CD4-positive, alpha-beta T cell (primary cell): ENCODE data around the gene SPG11. TPM values are rescaled to one million over a fixed set of nuclear protein-coding genes. Genes with fewer than 3 reads are reported as not detected.

ENCODE experiments used
- ATAC-seq: fragments of 200-7000 bp; cut with Tn5 transposase; one replicate; pipeline ENCODE4 v1.10.0; 2022; ENCODE audit warnings: mild to moderate bottlenecking; ENCODE audit not compliant: poor library complexity
- CTCF ChIA-PET: fragments of 350-600 bp; sonication (Branson Sonifier 250); formaldehyde crosslinking; loops from one replicate; lab custom pipeline; 2021; ENCODE audit warnings: antibody characterized with exemption, inconsistent platforms; lab: Charles Lee
- POLR2A ChIA-PET: fragments of 350-600 bp; sonication (Branson Sonifier 250); formaldehyde crosslinking; loops from one replicate; lab custom pipeline; 2021; ENCODE audit warnings: antibody characterized with exemption, inconsistent platforms; lab: Charles Lee
- DNase-seq, 14 experiments: peaks; one replicate each; pipeline ENCODE4 v3.0.0-alpha.2; 2013 to 2020; ENCODE audit warnings: mixed read lengths in 2 of 14
- H3K27ac ChIP-seq, 2 donors: one replicate each; pipeline versions ENCODE4 v1.5.1 to v1.7.0; 2013; ENCODE audit warnings: low read length in 2 of 2, low read depth in 1 of 2, mild to moderate bottlenecking in 1 of 2
- H3K27me3 ChIP-seq, 2 experiments: 1 replicate in 1 of 2; 2 replicates in 1 of 2; pipeline versions ENCODE4 v1.6.1 to v1.7.0; 2013; ENCODE audit warnings: low read length in 2 of 2, control low read depth in 1 of 2, mild to moderate bottlenecking in 1 of 2, moderate library complexity in 1 of 2; ENCODE audit not compliant: insufficient read depth in 2 of 2, control insufficient read depth in 1 of 2
- H3K36me3 ChIP-seq: one replicate; pipeline ENCODE4 v1.6.1; 2013; ENCODE audit warnings: low read length, control low read depth; ENCODE audit not compliant: insufficient read depth
- H3K4me1 ChIP-seq: one replicate; pipeline ENCODE4 v1.6.1; 2013; ENCODE audit warnings: low read length, control low read depth; ENCODE audit not compliant: insufficient read depth
- H3K4me3 ChIP-seq: one replicate; pipeline ENCODE4 v1.5.1; 2013; ENCODE audit warnings: mild to moderate bottlenecking, low read length, moderate library complexity
- H3K9me3 ChIP-seq, 2 experiments: 1 replicate in 1 of 2; 2 replicates in 1 of 2; pipeline versions ENCODE4 v1.6.1 to v1.7.0; 2013; ENCODE audit warnings: low read length in 2 of 2, mild to moderate bottlenecking in 2 of 2, control low read depth in 1 of 2, moderate library complexity in 1 of 2; ENCODE audit not compliant: control insufficient read depth in 1 of 2, insufficient read depth in 1 of 2
- H3K27ac Mint-ChIP-seq: one replicate; pipeline ENCODE4 v1.8.0; 2020; ENCODE audit warnings: mixed read lengths
- H3K27me3 Mint-ChIP-seq: one replicate; pipeline ENCODE4 v1.8.0; 2021; ENCODE audit warnings: mixed read lengths
- H3K36me3 Mint-ChIP-seq: one replicate; pipeline ENCODE4 v1.8.0; 2021; ENCODE audit warnings: low read depth, mixed read lengths
- H3K4me1 Mint-ChIP-seq: one replicate; pipeline ENCODE4 v1.8.0; 2021; ENCODE audit warnings: low read depth, mixed read lengths
- H3K4me3 Mint-ChIP-seq: one replicate; pipeline ENCODE4 v1.8.0; 2020; ENCODE audit warnings: mild to moderate bottlenecking, mixed read lengths
- H3K9me3 Mint-ChIP-seq: one replicate; pipeline ENCODE4 v1.8.0; 2020; ENCODE audit warnings: mixed read lengths
- intact Hi-C, 2 experiments: fragments of 100-400 bp; cut with DNase I in 1 of 2; cut with micrococcal nuclease in 1 of 2; formaldehyde crosslinking; loops; one replicate each; pipeline versions ENCODE4 v1.15.1 to v1.9.0; 2023 to 2025; cut with DNase I, micrococcal nuclease
- total RNA-seq, 174 experiments: library from RNA in 2 of 174; stranded (reverse) in 2 of 174; gene quantifications; one replicate each; pipeline ENCODE4 v1.2.3 and lab custom pipeline; 2021 to 2026
- TF ChIP-seq, protein P1 (sequence below): fragments of 200-600 bp; IDR thresholded peaks from one replicate; pipeline ENCODE4 v1.8.0; 2022; ENCODE audit warnings: antibody characterized with exemption, mild to moderate bottlenecking

Gene SPG11
- total RNA-seq, 2 experiments from 2014 or later, result 49.9 to 51.3 TPM

DNA sequence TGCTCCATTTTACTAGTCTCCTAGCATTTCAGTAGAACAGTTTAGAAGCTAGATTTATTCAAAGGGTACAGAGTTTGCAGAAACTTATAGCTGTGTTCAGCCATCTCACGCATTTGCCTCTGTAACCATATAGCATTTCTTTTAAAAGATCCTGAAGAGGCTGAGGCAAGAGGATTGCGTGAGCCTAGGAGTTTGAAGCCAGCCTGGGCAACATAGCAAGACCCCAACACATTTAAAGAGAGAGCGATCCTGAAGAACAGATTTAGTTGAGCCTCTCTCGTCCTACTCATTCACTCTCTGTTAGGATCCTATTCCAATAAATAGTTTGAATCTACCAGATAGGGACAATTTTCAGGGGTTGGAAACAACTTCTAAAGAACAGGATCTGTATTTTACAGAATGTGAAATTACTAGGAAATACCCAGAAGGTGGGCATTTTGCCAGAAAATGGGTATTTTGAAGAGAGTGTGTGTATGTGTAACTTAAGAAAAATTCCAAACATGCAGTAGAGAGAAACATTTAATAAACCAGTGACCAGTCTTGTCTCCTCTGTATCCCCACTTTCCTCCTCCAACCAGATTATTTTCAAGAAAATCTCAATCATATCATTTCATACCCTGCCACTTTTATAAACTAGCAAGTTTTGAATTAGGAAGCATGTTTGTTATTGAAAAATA lies 122.0 kb downstream of the SPG11 start:
- TF ChIP-seq, protein P1, sequence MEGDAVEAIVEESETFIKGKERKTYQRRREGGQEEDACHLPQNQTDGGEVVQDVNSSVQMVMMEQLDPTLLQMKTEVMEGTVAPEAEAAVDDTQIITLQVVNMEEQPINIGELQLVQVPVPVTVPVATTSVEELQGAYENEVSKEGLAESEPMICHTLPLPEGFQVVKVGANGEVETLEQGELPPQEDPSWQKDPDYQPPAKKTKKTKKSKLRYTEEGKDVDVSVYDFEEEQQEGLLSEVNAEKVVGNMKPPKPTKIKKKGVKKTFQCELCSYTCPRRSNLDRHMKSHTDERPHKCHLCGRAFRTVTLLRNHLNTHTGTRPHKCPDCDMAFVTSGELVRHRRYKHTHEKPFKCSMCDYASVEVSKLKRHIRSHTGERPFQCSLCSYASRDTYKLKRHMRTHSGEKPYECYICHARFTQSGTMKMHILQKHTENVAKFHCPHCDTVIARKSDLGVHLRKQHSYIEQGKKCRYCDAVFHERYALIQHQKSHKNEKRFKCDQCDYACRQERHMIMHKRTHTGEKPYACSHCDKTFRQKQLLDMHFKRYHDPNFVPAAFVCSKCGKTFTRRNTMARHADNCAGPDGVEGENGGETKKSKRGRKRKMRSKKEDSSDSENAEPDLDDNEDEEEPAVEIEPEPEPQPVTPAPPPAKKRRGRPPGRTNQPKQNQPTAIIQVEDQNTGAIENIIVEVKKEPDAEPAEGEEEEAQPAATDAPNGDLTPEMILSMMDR, result no peak
- Histone ChIP-seq H3K4me1 (peaks cover 30% of the 10 kb centered on the region), H3K4me3 (no peak overlapping the region), H3K27me3 (no peaks in the 10 kb centered on the region), H3K9me3 (no peaks in the 10 kb centered on the region), H3K27ac (no peak overlapping the region), H3K36me3 (peaks cover 23% of the 10 kb centered on the region)
- Mint-ChIP-seq H3K4me1 (peaks cover 65% of the 10 kb centered on the region), H3K4me3 (peak overlapping the region; percentile 48), H3K27ac (peak overlapping the region; percentile 42), H3K9me3 (no peaks in the 10 kb centered on the region), H3K36me3 (peaks cover 61% of the 10 kb centered on the region), H3K27me3 (no peaks in the 10 kb centered on the region)
- ChIA-PET CTCF (interaction anchor here (2.4 kb wide), 1 partner anchor 37 kb away, joined by 8 read pairs; no protein-coding TSS in a partner anchor), POLR2A (no interaction called here)
- ATAC-seq (no peak), DNase-seq (no peak)
- intact Hi-C loops, result no loop called here

DNA sequence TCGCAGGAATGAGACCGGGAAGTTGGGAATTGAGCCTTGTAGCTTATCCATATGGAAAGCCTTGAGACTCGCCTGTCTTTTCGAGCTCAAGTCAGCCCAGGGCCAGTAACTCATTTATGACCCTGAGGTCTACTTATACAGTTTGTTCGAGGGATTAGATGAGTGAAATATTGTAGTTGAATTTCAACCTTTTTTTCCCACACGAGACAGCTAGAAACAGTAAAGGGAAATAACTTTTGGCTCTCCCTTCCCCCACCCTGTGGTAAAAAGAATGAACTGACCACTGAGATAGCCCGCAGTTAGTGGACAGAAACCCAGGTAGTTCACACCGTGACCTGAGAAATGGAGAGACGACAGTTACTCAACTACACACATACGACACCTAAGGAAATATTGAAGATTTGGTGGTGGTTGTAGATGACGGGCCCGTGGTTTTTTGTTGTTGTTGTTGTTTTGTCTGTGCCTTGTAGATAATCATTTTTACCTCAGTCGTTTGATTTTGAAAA lies 125.7 kb downstream of the SPG11 start:
- no peaks in the 10 kb centered on the region for H3K9me3 ChIP-seq
- peak in 4 of 14 experiments; percentile 14 to 55 (median 40) for DNase-seq
- peak overlapping the region; percentile 91 for H3K27ac Mint-ChIP-seq
- H3K27ac ChIP-seq, result peak overlapping the region; percentile 86 to 97
- H3K36me3 Mint-ChIP-seq, result peaks cover 57% of the 10 kb centered on the region
- no peaks in the 10 kb centered on the region for H3K9me3 Mint-ChIP-seq
- CTCF ChIA-PET, result interaction anchor here (0.9 to 2.1 kb wide), 5 partner anchors 9 to 111 kb away, joined by 3 to 18 read pairs (median 7); partner anchors contain the start of gene CTDSPL2
- TF ChIP-seq, protein P1, result no peak
- POLR2A ChIA-PET, result interaction anchor here (0.6 to 3.5 kb wide), 10 partner anchors 9 to 248 kb away, joined by 3 to 36 read pairs (median 12); partner anchors contain the start of genes B2M, CTDSPL2, PATL2 and SPG11
- H3K36me3 ChIP-seq, result peaks cover 23% of the 10 kb centered on the region
- H3K4me3 ChIP-seq, result peak overlapping the region; percentile 68
- no peaks in the 10 kb centered on the region for H3K27me3 ChIP-seq
- H3K4me1 Mint-ChIP-seq, result peaks cover 64% of the 10 kb centered on the region
- H3K27me3 Mint-ChIP-seq, result no peaks in the 10 kb centered on the region
- H3K4me3 Mint-ChIP-seq, result peak overlapping the region; percentile 92
- H3K4me1 ChIP-seq, result peaks cover 39% of the 10 kb centered on the region
- ATAC-seq, result no peak
- intact Hi-C loops, result loop anchor here (2.0 to 5.0 kb wide), 3 partner anchors 111 to 250 kb away; partner anchors contain the start of genes CTDSPL2 (in 1 of the 2), GOLM2 (in 1 of the 2) and SPG11 (in 1 of the 2)

DNA sequence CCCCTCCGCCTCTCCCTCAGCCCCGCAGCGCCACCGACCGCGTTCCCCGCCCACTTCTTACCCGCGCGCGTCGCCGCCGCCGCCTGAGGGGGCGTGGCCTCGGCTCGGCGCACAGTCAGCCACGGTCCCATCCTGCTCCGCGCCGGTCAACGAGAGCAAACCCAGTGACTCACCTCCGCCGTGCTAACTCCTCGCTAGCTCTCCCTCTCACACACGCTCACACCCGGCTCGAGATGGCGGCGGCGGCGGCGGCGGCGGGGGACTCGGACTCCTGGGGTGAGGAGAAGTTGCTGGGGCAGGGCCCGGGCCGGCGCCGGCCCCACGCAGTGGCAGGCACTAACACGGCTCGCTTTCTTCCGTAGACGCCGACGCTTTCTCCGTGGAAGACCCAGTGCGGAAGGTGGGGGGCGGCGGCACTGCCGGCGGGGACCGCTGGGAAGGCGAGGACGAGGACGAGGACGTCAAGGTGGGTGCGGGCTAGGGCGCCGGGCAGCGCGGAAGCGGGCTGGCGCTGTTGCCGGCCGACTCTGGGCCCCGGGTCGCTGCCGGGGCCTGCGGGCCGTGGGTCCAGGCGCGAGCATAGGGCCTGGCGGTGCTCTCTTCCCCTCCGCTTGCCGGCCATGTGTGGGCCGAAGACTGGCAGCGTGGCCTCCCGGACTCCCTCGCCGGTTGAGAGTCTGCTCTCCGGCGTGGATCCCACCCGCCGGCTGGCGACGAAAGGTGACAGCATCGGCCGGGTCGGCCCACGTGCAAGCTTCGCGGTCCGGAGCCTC lies 126.3 kb downstream of the SPG11 start, which contains the start of gene EIF3J:
TSS of gene EIF3J (plus strand) at position 186 of the 773 bp plus-strand sequence. CDS start at position 234, 48 bp downstream.
- intact Hi-C loops, result loop anchor here (1.0 to 5.0 kb wide), 4 partner anchors 110 to 250 kb away; partner anchors contain the start of genes CTDSPL2 (in 2 of the 2), GOLM2 (in 1 of the 2) and SPG11 (in 1 of the 2)
- Mint-ChIP-seq H3K4me1 (peaks cover 59% of the 10 kb centered on the region), H3K4me3 (peak within 1 kb of the TSS; percentile 92)

More for the DNA sequence above, 126.3 kb downstream of the SPG11 start, which contains the start of gene EIF3J:
- Histone ChIP-seq H3K36me3 (peaks cover 19% of the 10 kb centered on the region), H3K4me1 (peaks cover 42% of the 10 kb centered on the region), H3K27ac (peak within 1 kb of the TSS; percentile 86 to 97), H3K4me3 (peak within 1 kb of the TSS; percentile 68), H3K27me3 (no peaks in the 10 kb centered on the region), H3K9me3 (no peaks in the 10 kb centered on the region)
- ATAC-seq (peak; percentile 89), DNase-seq (peak; percentile 86 to 99 (median 94))
- peaks cover 52% of the 10 kb centered on the region for H3K36me3 Mint-ChIP-seq
- ChIA-PET CTCF (interaction anchor here (1.8 to 2.1 kb wide), 3 partner anchors 9 to 110 kb away, joined by 4 to 18 read pairs (median 7); partner anchors contain the start of gene CTDSPL2), POLR2A (interaction anchor here (0.6 to 3.5 kb wide), 19 partner anchors 9 to 742 kb away, joined by 3 to 36 read pairs (median 4); partner anchors contain the start of genes B2M, CTDSPL2, GOLM2 and MFAP1)
- TF ChIP-seq, protein P1, result no peak
- no peaks in the 10 kb centered on the region for H3K9me3 Mint-ChIP-seq
- no peaks in the 10 kb centered on the region for H3K27me3 Mint-ChIP-seq
- H3K27ac Mint-ChIP-seq, result peak within 1 kb of the TSS; percentile 91
